GM04503 (cell line): ENCODE measurements around the gene KLHL22.

ENCODE experiments used
- DNase-seq: peaks from one replicate; pipeline ENCODE4 v3.0.0-alpha.2; 2012; ENCODE audit warnings: low read depth

The KLHL22 gene

GRCh38 chr22:20448630-20449029 lies 47.0 kb downstream of the KLHL22 start:
- DNase-seq = no peak

- DNase-seq = no peak
These were observed 49.1 kb downstream of the KLHL22 start for GRCh38 chr22:20446383-20446970.

- no peak for DNase-seq
These were observed 51.3 kb downstream of the KLHL22 start for GRCh38 chr22:20444325-20444724.

- no peak for DNase-seq
These were observed 52.9 kb downstream of the KLHL22 start for GRCh38 chr22:20442485-20443284.

- DNase-seq = no peak
These were observed 53.7 kb downstream of the KLHL22 start for GRCh38 chr22:20441631-20442484.

GRCh38 chr22:20440637-20441591 lies 54.7 kb downstream of the KLHL22 start:
- no peak for DNase-seq

- DNase-seq = no peak
These were observed 55.5 kb downstream of the KLHL22 start for GRCh38 chr22:20439928-20440575.

- no peak for DNase-seq
These were observed 56.1 kb downstream of the KLHL22 start for GRCh38 chr22:20439556-20439927.

GRCh38 chr22:20438678-20439492 lies 56.7 kb downstream of the KLHL22 start:
- DNase-seq = no peak

GRCh38 chr22:20438427-20438677 lies 57.2 kb downstream of the KLHL22 start:
- DNase-seq = no peak

- DNase-seq = no peak
These were observed 57.8 kb downstream of the KLHL22 start, which contains the start of gene SCARF2 for GRCh38 chr22:20437613-20438426. Gene SCARF2, minus strand, starts transcription at chr22:20437825. Its CDS starts 71 bp downstream, at chr22:20437754.

GRCh38 chr22:20436768-20437612 lies 58.6 kb downstream of the KLHL22 start:
- DNase-seq = no peak

- no peak for DNase-seq
These were observed 59.3 kb downstream of the KLHL22 start for GRCh38 chr22:20436307-20436767.

- DNase-seq = no peak
These were observed 59.9 kb downstream of the KLHL22 start for GRCh38 chr22:20435436-20436306.

GRCh38 chr22:20434773-20435172 lies 60.8 kb downstream of the KLHL22 start:
- DNase-seq = no peak

GRCh38 chr22:20434264-20434751 lies 61.3 kb downstream of the KLHL22 start:
- no peak for DNase-seq

GRCh38 chr22:20433686-20434241 lies 61.8 kb downstream of the KLHL22 start:
- DNase-seq = no peak
